ENCODE measurements around the gene ZNF385A. TPM values are rescaled to one million over a fixed set of nuclear protein-coding genes. Genes with fewer than 3 reads are reported as not detected.

Gene ZNF385A
- total RNA-seq, 2 donors from 2014 or later: 3.1 to 7.3 TPM

DNA sequence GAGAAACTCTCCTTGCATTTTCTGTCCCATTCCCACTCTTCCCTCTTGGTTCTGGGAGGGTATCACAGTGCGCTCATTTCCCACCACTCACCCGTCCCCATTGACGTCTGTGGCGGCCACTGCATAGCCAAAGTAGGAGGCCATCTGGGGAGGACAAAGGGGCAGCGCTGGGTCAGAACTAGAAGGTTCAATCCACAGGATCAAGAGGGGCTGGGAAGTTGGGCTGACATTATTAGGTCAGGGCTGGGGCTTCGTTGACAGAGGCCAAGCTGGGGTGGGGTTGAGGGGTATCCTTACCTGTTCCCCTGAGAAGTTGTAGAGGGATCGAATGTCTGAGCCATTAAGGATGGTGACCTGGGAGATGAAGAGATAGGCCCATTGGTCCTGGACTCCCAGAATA is 21.0 kb upstream of the ZNF385A start:
- no peaks in the 10 kb centered on the region for H3K4me1 ChIP-seq
- TF ChIP-seq POLR2A (IDR thresholded peaks at IDR 0.05): no peak
- TF ChIP-seq, protein P1, sequence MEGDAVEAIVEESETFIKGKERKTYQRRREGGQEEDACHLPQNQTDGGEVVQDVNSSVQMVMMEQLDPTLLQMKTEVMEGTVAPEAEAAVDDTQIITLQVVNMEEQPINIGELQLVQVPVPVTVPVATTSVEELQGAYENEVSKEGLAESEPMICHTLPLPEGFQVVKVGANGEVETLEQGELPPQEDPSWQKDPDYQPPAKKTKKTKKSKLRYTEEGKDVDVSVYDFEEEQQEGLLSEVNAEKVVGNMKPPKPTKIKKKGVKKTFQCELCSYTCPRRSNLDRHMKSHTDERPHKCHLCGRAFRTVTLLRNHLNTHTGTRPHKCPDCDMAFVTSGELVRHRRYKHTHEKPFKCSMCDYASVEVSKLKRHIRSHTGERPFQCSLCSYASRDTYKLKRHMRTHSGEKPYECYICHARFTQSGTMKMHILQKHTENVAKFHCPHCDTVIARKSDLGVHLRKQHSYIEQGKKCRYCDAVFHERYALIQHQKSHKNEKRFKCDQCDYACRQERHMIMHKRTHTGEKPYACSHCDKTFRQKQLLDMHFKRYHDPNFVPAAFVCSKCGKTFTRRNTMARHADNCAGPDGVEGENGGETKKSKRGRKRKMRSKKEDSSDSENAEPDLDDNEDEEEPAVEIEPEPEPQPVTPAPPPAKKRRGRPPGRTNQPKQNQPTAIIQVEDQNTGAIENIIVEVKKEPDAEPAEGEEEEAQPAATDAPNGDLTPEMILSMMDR (IDR thresholded peaks at IDR 0.05): no peak
- no peak overlapping the region for H3K27ac ChIP-seq
- WGBS, 2 donors: 85 to 90% methylated on average over 7 of the region's 7 CpGs
- intact Hi-C loops (cut with DNase I): no loop called here
- no peak overlapping the region for H3K4me3 ChIP-seq
- ATAC-seq: no peak
- no peaks in the 10 kb centered on the region for H3K36me3 ChIP-seq (replicated peaks in 1 of 2; ENCODE audit: insufficient read depth in 1 of 2, low read depth in 2 of 2)
- H3K27me3 ChIP-seq: no peaks in the 10 kb centered on the region
- no peaks in the 10 kb centered on the region for H3K9me3 ChIP-seq
- DNase-seq: no peak

DNA sequence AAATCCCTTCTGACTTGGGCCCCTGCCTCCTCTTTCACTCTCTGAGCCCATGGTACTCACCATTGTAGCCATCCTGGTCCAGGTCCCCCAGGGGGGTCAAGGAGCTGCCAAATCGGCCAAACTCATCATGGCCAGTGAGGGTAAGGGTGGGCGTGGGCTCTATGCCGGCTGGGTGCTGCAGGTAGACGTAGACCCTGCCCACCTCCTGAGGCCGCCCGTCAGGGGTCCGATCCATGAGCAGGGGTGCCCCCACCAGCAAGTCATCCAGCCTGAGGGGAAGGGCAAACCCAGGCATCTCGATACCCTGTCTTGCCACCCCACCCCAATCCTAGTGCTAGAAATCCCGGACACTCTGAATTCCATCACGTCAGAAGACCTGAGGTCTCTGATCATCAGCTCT is 20.6 kb upstream of the ZNF385A start:
- H3K27me3 ChIP-seq: no peaks in the 10 kb centered on the region
- H3K36me3 ChIP-seq (replicated peaks in 1 of 2; ENCODE audit: insufficient read depth in 1 of 2, low read depth in 2 of 2): no peaks in the 10 kb centered on the region
- TF ChIP-seq POLR2A (IDR thresholded peaks at IDR 0.05): no peak
- TF ChIP-seq, protein P1 (IDR thresholded peaks at IDR 0.05): no peak
- H3K4me3 ChIP-seq: no peak overlapping the region
- DNase-seq (no peak), ATAC-seq (no peak)
- H3K9me3 ChIP-seq: no peaks in the 10 kb centered on the region
- 71 to 76% methylated on average over 3 to 10 of the region's 10 CpGs for WGBS, 2 donors
- H3K4me1 ChIP-seq: no peaks in the 10 kb centered on the region
- intact Hi-C loops (cut with DNase I): no loop called here
- H3K27ac ChIP-seq: no peak overlapping the region

DNA sequence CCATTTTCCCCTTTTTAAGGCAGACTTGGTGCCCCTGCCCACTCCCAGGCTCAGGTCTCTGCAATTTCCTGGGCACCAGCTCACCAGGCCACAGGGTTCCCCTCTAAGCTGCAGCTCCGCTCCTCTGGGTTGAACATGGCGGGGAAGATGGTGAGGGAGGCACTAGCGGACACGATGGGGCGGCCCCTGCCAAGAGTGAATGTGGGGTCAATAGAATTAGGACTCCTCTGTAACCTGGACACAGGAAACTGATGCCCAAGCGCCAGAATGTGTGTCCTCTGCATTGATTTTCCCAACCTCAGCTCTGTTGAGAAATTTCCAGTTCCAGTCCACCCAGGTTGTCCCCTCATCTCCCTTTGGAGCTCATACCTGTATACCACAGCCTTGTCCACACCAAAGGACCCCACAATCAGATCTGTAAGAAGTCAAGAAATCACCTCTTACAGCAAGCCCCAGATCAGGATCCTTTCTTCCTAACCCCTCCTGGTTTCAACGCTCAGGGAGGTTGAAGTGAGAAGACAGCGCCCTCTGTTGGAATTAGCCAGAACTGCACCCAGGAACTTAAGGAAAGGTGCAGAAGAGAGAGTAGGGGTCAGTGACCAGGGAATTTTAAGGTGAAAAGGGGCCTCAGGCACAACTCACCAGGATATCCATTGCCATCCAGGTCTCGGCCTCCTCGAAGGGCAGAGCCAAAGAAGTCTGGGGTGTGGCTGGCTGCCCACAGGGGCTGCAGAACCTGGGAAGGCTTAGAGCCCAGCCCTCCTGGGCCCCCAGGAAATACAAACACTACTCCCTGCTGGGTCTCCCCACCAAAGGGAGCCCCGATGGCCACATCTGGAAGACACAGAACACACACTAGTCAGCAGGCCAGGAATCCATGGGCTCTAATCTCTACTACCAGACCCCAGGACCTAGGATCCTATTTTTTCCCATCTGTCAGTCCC is 19.8 kb upstream of the ZNF385A start:
- peak; percentile 32 for ATAC-seq
- TF ChIP-seq, protein P1 (IDR thresholded peaks at IDR 0.05): peak; percentile 68 to 93 (median 85)
- no peak for TF ChIP-seq POLR2A (IDR thresholded peaks at IDR 0.05)
- peak; percentile 58 to 73 (median 64) for DNase-seq
- Histone ChIP-seq H3K4me1 (no peaks in the 10 kb centered on the region), H3K4me3 (no peak overlapping the region), H3K27me3 (no peaks in the 10 kb centered on the region), H3K9me3 (no peaks in the 10 kb centered on the region), H3K36me3 (replicated peaks in 1 of 2; ENCODE audit: insufficient read depth in 1 of 2, low read depth in 2 of 2) (no peaks in the 10 kb centered on the region), H3K27ac (no peak overlapping the region)
- intact Hi-C loops (cut with DNase I): loop anchor here (5.0 kb wide), 1 partner anchor 33 kb away; no protein-coding TSS in a partner anchor
- WGBS, 2 donors: 49 to 51% methylated on average over 10 to 11 of the region's 11 CpGs

DNA sequence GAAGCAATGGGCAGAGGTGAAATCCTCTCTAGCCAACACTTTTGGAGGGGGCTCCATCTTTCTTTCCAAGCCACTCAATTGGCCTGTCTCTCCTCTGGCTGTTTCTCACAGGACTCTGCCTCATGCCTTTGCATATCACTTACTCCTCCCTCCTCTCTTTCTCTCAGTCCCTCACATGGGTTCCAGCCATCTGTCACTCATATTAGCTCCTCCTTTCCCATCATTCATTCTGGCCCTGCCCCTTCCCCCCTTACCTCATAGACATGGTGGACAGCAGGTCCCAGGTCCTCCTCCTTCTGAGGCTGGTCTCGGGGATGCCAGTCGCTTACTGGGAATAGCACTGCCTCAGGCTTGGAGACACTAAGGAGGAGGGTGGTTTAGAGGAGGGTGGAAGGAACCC is 16.6 kb upstream of the ZNF385A start:
- no peak for ATAC-seq

More for the DNA sequence above, 16.6 kb upstream of the ZNF385A start:
- Histone ChIP-seq H3K36me3 (replicated peaks in 1 of 2; ENCODE audit: insufficient read depth in 1 of 2, low read depth in 2 of 2) (peaks cover 0 to 6% of the 10 kb centered on the region in 2 donors), H3K27me3 (no peaks in the 10 kb centered on the region), H3K4me3 (no peak overlapping the region), H3K9me3 (no peaks in the 10 kb centered on the region), H3K27ac (no peak overlapping the region), H3K4me1 (no peaks in the 10 kb centered on the region)
- TF ChIP-seq, protein P1 (IDR thresholded peaks at IDR 0.05): no peak
- TF ChIP-seq POLR2A (IDR thresholded peaks at IDR 0.05): no peak
- 70 to 100% methylated on average over 2 of the region's 2 CpGs for WGBS, 2 donors
- intact Hi-C loops (cut with DNase I): loop anchor here (5.0 kb wide), 1 partner anchor 36 kb away; no protein-coding TSS in a partner anchor
- no peak for DNase-seq
